Measurements from ENCODE around the gene DEPDC1.

The DEPDC1 gene

DNA sequence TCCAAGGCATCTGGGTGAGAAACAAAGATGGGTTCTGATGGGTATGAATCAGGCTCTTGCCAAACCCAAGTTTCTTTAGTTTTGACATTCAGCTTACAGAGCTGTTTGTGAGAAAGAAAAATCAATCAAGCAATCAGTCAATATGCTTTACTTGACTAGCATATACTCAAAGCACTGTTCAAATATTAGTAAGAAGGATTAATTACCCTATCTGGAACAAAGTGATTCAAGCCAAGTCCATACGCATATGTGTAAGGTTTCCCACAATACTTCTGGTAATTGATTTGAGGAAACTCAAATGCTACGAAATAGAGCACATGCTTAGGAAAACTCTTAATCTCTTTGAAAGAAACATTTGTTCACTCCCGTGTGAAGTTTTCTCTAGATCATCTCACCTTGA lies 65.8 kb downstream of the DEPDC1 start:
- DNase-seq, result no peak
- in situ Hi-C loops (cut with HindIII; ENCODE audit: low pct_ligation_motif_present, low pct_unique_long_range_greater_than_20kb, low sequenced_read_pairs), result no loop called here

DNA sequence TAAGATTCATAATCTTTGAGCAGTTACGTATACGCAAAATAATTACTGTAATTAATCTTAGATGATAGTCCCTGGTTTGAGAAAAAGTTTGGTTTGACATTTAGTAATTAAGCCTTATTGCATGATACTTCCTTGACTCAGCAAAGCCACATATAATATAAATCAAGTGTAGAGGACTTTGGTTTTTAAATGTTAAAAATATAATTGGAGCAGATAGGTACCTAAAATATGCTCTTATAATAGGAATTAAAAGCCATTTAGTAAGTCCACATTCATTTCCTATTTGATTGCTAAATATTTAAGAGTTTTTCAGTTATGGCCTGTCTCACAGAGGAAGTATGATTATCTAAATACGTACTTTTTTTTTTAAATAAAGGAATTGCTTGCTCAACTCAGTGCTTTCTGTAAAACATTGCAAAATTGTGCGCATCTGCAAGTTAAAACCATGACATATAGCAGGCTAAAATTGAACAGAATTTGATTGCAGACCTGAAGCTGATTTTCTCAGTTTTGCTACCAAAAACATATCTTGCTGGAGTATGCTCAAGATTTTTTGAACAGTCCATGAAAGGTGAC lies 67.6 kb downstream of the DEPDC1 start:
- no peak for DNase-seq
- in situ Hi-C loops (cut with HindIII; ENCODE audit: low pct_ligation_motif_present, low pct_unique_long_range_greater_than_20kb, low sequenced_read_pairs), result no loop called here

DNA sequence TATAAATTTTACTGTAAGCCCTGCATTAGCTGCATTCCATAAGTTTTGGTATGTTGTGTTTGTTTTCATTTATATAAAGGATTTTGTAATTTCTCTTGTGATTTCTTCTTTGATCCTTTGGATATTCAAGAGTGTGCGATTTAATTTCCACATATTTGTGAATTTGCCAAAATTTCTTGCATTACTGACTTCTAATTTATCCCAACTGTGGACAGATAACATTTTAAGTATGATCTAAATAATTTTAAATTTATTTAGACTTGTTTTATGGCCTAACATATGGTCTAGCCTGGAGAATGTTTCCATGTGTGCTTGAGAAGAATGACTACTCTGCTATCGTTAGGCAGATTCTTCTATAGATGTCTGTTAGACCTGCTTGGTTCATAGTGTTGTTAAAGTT lies 70.3 kb downstream of the DEPDC1 start:
- in situ Hi-C loops (cut with HindIII; ENCODE audit: low pct_ligation_motif_present, low pct_unique_long_range_greater_than_20kb, low sequenced_read_pairs), result no loop called here
- DNase-seq, result no peak

Data from ACHN (cell line).